ENCODE data around the gene COG6. TPM values are rescaled to one million over a fixed set of nuclear protein-coding genes. Genes with fewer than 3 reads are reported as not detected.

COG6 gene
- total RNA-seq, 6 experiments from 2014 or later, result 8.6 to 15.2 (median 12.2) TPM

GRCh38 chr13:39729156-39729555, 73.7 kb downstream of the COG6 start:
- intact Hi-C loops (cut with DNase I), result no loop called here
- no peaks in the 10 kb centered on the region for H3K4me1 ChIP-seq
- no peak overlapping the region for H3K4me3 ChIP-seq
- ATAC-seq (no peak), DNase-seq (no peak)
- peaks cover 0 to 9% (median 3%) of the 10 kb centered on the region in 4 donors for H3K36me3 ChIP-seq
- WGBS (ENCODE audit: insufficient coverage, low coverage, low lambda C conversion rate, missing lambda C conversion rate), result 80% methylated on average over 3 of the region's 3 CpGs
- no peaks in the 10 kb centered on the region for H3K9me3 ChIP-seq
- TF ChIP-seq CTCF (IDR thresholded peaks at IDR 0.05), result no peak
- TF ChIP-seq POLR2A (IDR thresholded peaks at IDR 0.05), result no peak
- no peak overlapping the region for H3K27ac ChIP-seq
- H3K27me3 ChIP-seq, result no peaks in the 10 kb centered on the region

GRCh38 chr13:39734952-39735351, 79.5 kb downstream of the COG6 start:
- no peak overlapping the region for H3K27ac ChIP-seq
- no peaks in the 10 kb centered on the region for H3K4me1 ChIP-seq
- H3K36me3 ChIP-seq, result peaks cover 0 to 4% (median 0%) of the 10 kb centered on the region in 4 donors
- H3K27me3 ChIP-seq, result no peaks in the 10 kb centered on the region
- ATAC-seq (no peak), DNase-seq (no peak)
- no peak for TF ChIP-seq POLR2A (IDR thresholded peaks at IDR 0.05)
- TF ChIP-seq CTCF (IDR thresholded peaks at IDR 0.05), result no peak
- intact Hi-C loops (cut with DNase I), result no loop called here
- no peaks in the 10 kb centered on the region for H3K9me3 ChIP-seq
- H3K4me3 ChIP-seq, result no peak overlapping the region

GRCh38 chr13:39737047-39737446, 81.6 kb downstream of the COG6 start:
- H3K36me3 ChIP-seq, result peaks cover 0 to 4% (median 0%) of the 10 kb centered on the region in 4 donors
- intact Hi-C loops (cut with DNase I), result no loop called here
- no peaks in the 10 kb centered on the region for H3K27me3 ChIP-seq
- no peak for TF ChIP-seq CTCF (IDR thresholded peaks at IDR 0.05)
- TF ChIP-seq POLR2A (IDR thresholded peaks at IDR 0.05), result no peak
- no peak overlapping the region for H3K4me3 ChIP-seq
- ATAC-seq (no peak), DNase-seq (no peak)
- H3K27ac ChIP-seq, result no peak overlapping the region
- no peaks in the 10 kb centered on the region for H3K9me3 ChIP-seq
- no CpG with 5 or more reads among the region's 5 CpGs for WGBS (ENCODE audit: insufficient coverage, low coverage, low lambda C conversion rate, missing lambda C conversion rate)
- H3K4me1 ChIP-seq, result no peaks in the 10 kb centered on the region

GRCh38 chr13:39740761-39741160, 85.3 kb downstream of the COG6 start:
- TF ChIP-seq POLR2A (IDR thresholded peaks at IDR 0.05) (no peak), CTCF (IDR thresholded peaks at IDR 0.05) (no peak)
- Histone ChIP-seq H3K4me1 (no peaks in the 10 kb centered on the region), H3K36me3 (peaks cover 0 to 4% (median 0%) of the 10 kb centered on the region in 4 donors), H3K9me3 (no peaks in the 10 kb centered on the region), H3K27ac (no peak overlapping the region), H3K4me3 (no peak overlapping the region), H3K27me3 (no peaks in the 10 kb centered on the region)
- intact Hi-C loops (cut with DNase I), result no loop called here
- 86% methylated on average over 3 of the region's 3 CpGs for WGBS (ENCODE audit: insufficient coverage, low coverage, low lambda C conversion rate, missing lambda C conversion rate)
- no peak for ATAC-seq
- no peak for DNase-seq

- Histone ChIP-seq H3K36me3 (no peaks in the 10 kb centered on the region), H3K4me3 (no peak overlapping the region), H3K4me1 (no peaks in the 10 kb centered on the region), H3K27ac (no peak overlapping the region), H3K9me3 (no peaks in the 10 kb centered on the region), H3K27me3 (no peaks in the 10 kb centered on the region)
- DNase-seq (no peak), ATAC-seq (no peak)
- no peak for TF ChIP-seq POLR2A (IDR thresholded peaks at IDR 0.05)
- TF ChIP-seq CTCF (IDR thresholded peaks at IDR 0.05), result no peak
- intact Hi-C loops (cut with DNase I), result no loop called here
- 0% methylated on average over 1 of the region's 1 CpG for WGBS (ENCODE audit: insufficient coverage, low coverage, low lambda C conversion rate, missing lambda C conversion rate)
Measured at GRCh38 chr13:39748961-39749360, 93.5 kb downstream of the COG6 start.
